Stimulated activated CD8-positive, alpha-beta memory T cell treated with anti-CD3 and anti-CD28 coated beads, Interleukin-4, amount 100 ng/mL, for 24 hours (primary cell): ENCODE measurements around the gene TMEM181.

Experiments
- DNase-seq: peaks from one replicate; pipeline ENCODE4 v3.0.0-alpha.2; 2020; ENCODE audit warnings: low read depth

The TMEM181 gene

GRCh38 chr6:158564243-158565121 is 4.6 kb downstream of the TMEM181 start:
- peak; percentile 30 for DNase-seq

GRCh38 chr6:158565122-158565429 is 5.2 kb downstream of the TMEM181 start:
- no peak for DNase-seq

GRCh38 chr6:158565482-158566040 is 5.7 kb downstream of the TMEM181 start:
- no peak for DNase-seq

GRCh38 chr6:158566207-158566818 is 6.4 kb downstream of the TMEM181 start:
- DNase-seq: no peak

GRCh38 chr6:158567152-158567551 is 7.3 kb downstream of the TMEM181 start:
- DNase-seq: no peak

GRCh38 chr6:158567871-158568401 is 8.0 kb downstream of the TMEM181 start:
- no peak for DNase-seq

- no peak for DNase-seq
Measured at GRCh38 chr6:158568549-158568948, 8.7 kb downstream of the TMEM181 start.

- DNase-seq: no peak
Measured at GRCh38 chr6:158569036-158569435, 9.1 kb downstream of the TMEM181 start.

- no peak for DNase-seq
Measured at GRCh38 chr6:158570681-158570962, 10.7 kb downstream of the TMEM181 start.

GRCh38 chr6:158571826-158572652 is 12.1 kb downstream of the TMEM181 start:
- no peak for DNase-seq

GRCh38 chr6:158572653-158573541 is 13.0 kb downstream of the TMEM181 start:
- DNase-seq: no peak

GRCh38 chr6:158573542-158573931 is 13.6 kb downstream of the TMEM181 start:
- no peak for DNase-seq

- no peak for DNase-seq
Measured at GRCh38 chr6:158574800-158575199, 14.9 kb downstream of the TMEM181 start.

GRCh38 chr6:158575550-158575949 is 15.7 kb downstream of the TMEM181 start:
- no peak for DNase-seq

- DNase-seq: no peak
Measured at GRCh38 chr6:158584236-158584651, 24.4 kb downstream of the TMEM181 start.

- DNase-seq: no peak
Measured at GRCh38 chr6:158586652-158587051, 26.8 kb downstream of the TMEM181 start.

GRCh38 chr6:158589366-158589765 is 29.5 kb downstream of the TMEM181 start:
- DNase-seq: no peak

- no peak for DNase-seq
Measured at GRCh38 chr6:158591134-158591809, 31.4 kb downstream of the TMEM181 start.

GRCh38 chr6:158591810-158592209 is 31.9 kb downstream of the TMEM181 start:
- DNase-seq: no peak

- no peak for DNase-seq
Measured at GRCh38 chr6:158593670-158594069, 33.8 kb downstream of the TMEM181 start.

GRCh38 chr6:158595223-158595622 is 35.3 kb downstream of the TMEM181 start:
- DNase-seq: no peak
